Tibial artery (tissue), 4 donors: Measurements from ENCODE around the gene ABCC1.
"Not testable (repeated sequence)": the region's sequence is repeated elsewhere in the genome, so short reads cannot be mapped to it uniquely, and the experiment has no call there.

Source experiments
- DNase-seq, 2 donors: peaks; one replicate each; pipeline ENCODE4 v3.0.0-alpha.2; 2019
- H3K27ac ChIP-seq, 2 donors: fragments of 200-600 bp; sonication (generic) in 1 of 2; 1 replicate in 1 of 2; 2 replicates in 1 of 2; pipeline ENCODE4 v1.5.1; 2018 to 2019; ENCODE audit warnings: mild to moderate bottlenecking in 1 of 2
- H3K27me3 ChIP-seq, 2 donors: fragments of 200-600 bp; sonication (generic) in 1 of 2; one replicate each; pipeline versions ENCODE4 v1.5.1 to v1.6.0; 2016 to 2019
- H3K36me3 ChIP-seq, 3 donors: fragments of 200-600 bp; sonication (generic) in 2 of 3; one replicate each; pipeline ENCODE4 v1.5.1; 2016 to 2019; ENCODE audit warnings: mild to moderate bottlenecking in 2 of 3
- H3K4me1 ChIP-seq, 4 donors: fragments of 200-600 bp; sonication (generic) in 2 of 4; 1 replicate in 3 of 4; 2 replicates in 1 of 4; pipeline ENCODE4 v1.5.1; 2016 to 2019
- H3K4me3 ChIP-seq, 2 donors: fragments of 200-600 bp; sonication (generic) in 1 of 2; 1 replicate in 1 of 2; 2 replicates in 1 of 2; pipeline ENCODE4 v1.5.1; 2018 to 2019; ENCODE audit warnings: mild to moderate bottlenecking in 2 of 2
- H3K9me3 ChIP-seq, 3 donors: fragments of 200-600 bp; sonication (generic) in 1 of 3; one replicate each; pipeline ENCODE4 v1.5.1; 2016 to 2019
- intact Hi-C: fragments of 100-400 bp; cut with DNase I; formaldehyde crosslinking; loops from one replicate; pipeline ENCODE4 v1.15.0; 2023; ENCODE audit warnings: low total_unique reads
- TF ChIP-seq, protein P1 (sequence below), 2 experiments: fragments of 200-600 bp in 1 of 2; fragments of 450-650 bp in 1 of 2; IDR thresholded peaks; one replicate each; pipeline ENCODE4 v1.5.1; 2017 to 2019; ENCODE audit warnings: antibody characterized with exemption in 2 of 2, mild to moderate bottlenecking in 1 of 2, moderate library complexity in 1 of 2

The ABCC1 gene

DNA sequence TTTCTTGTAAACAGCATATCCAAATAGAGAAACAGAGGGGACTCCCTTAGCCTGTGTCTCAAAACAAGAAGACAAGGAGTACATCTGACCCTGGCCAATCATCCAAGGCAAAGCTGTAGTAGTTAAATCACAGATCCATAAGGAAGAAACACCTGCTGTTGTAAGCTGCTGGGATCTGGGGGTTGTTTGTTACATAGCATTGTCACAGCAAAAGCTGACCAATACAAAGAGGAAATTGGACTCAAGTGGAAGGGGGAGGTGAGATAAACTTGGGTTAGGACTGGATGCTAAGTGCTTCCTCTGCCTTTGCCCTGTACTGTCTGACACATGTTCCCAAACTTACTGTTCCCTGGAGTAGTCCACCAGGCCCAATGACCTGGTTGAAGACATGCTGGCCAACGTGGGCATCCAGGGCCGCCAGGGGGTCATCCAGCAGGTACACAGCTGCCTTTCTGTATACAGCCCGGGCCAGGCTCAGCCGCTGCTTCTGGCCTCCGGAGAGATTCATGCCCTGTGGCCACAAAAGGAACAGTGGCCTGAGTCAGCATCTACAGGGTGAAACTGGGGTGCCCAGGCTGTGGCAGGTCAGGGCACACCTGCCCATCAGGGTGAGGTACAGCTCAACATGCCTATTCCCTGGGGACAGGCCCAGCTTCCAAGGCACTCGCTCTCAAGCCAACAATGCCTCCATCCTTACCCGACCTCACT, 229.2 kb downstream of the ABCC1 start:
- H3K4me3 ChIP-seq = no peak overlapping the region
- H3K27ac ChIP-seq = no peak overlapping the region
- TF ChIP-seq, protein P1, sequence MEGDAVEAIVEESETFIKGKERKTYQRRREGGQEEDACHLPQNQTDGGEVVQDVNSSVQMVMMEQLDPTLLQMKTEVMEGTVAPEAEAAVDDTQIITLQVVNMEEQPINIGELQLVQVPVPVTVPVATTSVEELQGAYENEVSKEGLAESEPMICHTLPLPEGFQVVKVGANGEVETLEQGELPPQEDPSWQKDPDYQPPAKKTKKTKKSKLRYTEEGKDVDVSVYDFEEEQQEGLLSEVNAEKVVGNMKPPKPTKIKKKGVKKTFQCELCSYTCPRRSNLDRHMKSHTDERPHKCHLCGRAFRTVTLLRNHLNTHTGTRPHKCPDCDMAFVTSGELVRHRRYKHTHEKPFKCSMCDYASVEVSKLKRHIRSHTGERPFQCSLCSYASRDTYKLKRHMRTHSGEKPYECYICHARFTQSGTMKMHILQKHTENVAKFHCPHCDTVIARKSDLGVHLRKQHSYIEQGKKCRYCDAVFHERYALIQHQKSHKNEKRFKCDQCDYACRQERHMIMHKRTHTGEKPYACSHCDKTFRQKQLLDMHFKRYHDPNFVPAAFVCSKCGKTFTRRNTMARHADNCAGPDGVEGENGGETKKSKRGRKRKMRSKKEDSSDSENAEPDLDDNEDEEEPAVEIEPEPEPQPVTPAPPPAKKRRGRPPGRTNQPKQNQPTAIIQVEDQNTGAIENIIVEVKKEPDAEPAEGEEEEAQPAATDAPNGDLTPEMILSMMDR (IDR thresholded peaks at IDR 0.05) = no peak
- H3K9me3 ChIP-seq = no peaks in the 10 kb centered on the region
- peaks cover 0 to 4% of the 10 kb centered on the region in 2 donors for H3K27me3 ChIP-seq
- no peaks in the 10 kb centered on the region for H3K4me1 ChIP-seq
- intact Hi-C loops = no loop called here
- DNase-seq = no peak
- peaks cover 6 to 11% (median 7%) of the 10 kb centered on the region in 3 donors for H3K36me3 ChIP-seq

DNA sequence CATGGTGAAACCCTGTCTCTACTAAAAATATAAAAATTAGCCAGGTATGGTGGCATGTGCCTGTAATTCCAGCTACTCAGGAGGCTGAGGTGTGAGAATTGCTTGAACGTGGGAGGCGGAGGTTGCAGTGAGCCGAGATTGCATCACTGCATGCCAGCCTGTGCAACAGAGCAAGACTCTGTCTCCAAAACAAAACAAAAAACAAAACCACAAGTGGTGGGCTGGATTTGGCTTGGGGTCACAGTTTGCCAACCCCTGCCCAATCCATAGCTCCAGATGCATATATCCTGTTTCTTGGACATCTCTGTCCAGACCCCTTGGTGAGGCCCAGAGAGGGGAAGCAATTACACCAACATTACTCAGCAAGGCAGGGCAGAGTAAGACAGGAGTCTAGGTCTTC, 232.3 kb downstream of the ABCC1 start:
- H3K9me3 ChIP-seq, DNase-seq, H3K27me3 ChIP-seq, intact Hi-C loops, H3K36me3 ChIP-seq, H3K27ac ChIP-seq, H3K4me1 ChIP-seq, H3K4me3 ChIP-seq: not testable (repeated sequence)

- intact Hi-C loops = no loop called here
- DNase-seq = no peak
- H3K9me3 ChIP-seq = no peaks in the 10 kb centered on the region
- no peaks in the 10 kb centered on the region for H3K36me3 ChIP-seq
- no peak overlapping the region for H3K4me3 ChIP-seq
- TF ChIP-seq, protein P1 (IDR thresholded peaks at IDR 0.05) = no peak
- H3K4me1 ChIP-seq = no peaks in the 10 kb centered on the region
- H3K27me3 ChIP-seq = peaks cover 0 to 4% of the 10 kb centered on the region in 2 donors
- no peak overlapping the region for H3K27ac ChIP-seq
Measured at GRCh38 chr16:16182918-16183317, 233.5 kb downstream of the ABCC1 start.

GRCh38 chr16:16183562-16183961, 234.1 kb downstream of the ABCC1 start:
- no peak overlapping the region for H3K4me3 ChIP-seq
- H3K27ac ChIP-seq = no peak overlapping the region
- H3K9me3 ChIP-seq = no peaks in the 10 kb centered on the region
- H3K36me3 ChIP-seq = no peaks in the 10 kb centered on the region
- H3K4me1 ChIP-seq = no peaks in the 10 kb centered on the region
- intact Hi-C loops = no loop called here
- TF ChIP-seq, protein P1 (IDR thresholded peaks at IDR 0.05) = no peak
- DNase-seq = no peak
- H3K27me3 ChIP-seq = peaks cover 0 to 4% of the 10 kb centered on the region in 2 donors

GRCh38 chr16:16184594-16184993, 235.2 kb downstream of the ABCC1 start:
- intact Hi-C loops = no loop called here
- Histone ChIP-seq H3K9me3 (no peaks in the 10 kb centered on the region), H3K36me3 (no peaks in the 10 kb centered on the region), H3K4me3 (no peak overlapping the region), H3K27me3 (peaks cover 0 to 4% of the 10 kb centered on the region in 2 donors), H3K4me1 (no peaks in the 10 kb centered on the region), H3K27ac (no peak overlapping the region)
- TF ChIP-seq, protein P1 (IDR thresholded peaks at IDR 0.05) = no peak
- DNase-seq = no peak

DNA sequence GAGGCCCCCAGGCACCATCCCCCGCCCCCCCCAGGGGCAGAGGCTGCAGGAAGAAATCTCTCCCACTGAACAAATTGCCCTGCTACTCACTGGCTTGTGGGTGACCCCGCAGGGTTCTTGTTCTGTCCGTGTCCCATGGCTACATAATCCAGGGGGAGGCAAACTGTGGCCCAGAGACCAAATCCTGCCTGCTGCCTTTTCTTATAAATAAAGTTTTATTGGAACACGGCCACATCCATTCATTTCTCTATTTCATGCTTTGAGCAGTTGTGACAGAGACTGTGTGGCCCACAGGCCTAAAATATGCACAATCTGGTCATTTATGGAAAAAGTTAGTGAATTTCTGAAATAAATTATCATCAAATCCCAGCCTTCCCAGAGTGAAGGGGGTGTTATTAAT, 235.7 kb downstream of the ABCC1 start:
- no peak overlapping the region for H3K4me3 ChIP-seq
- TF ChIP-seq, protein P1 (IDR thresholded peaks at IDR 0.05) = no peak
- intact Hi-C loops = no loop called here

More for the DNA sequence above, 235.7 kb downstream of the ABCC1 start:
- Histone ChIP-seq H3K27me3 (peaks cover 0 to 4% of the 10 kb centered on the region in 2 donors), H3K4me1 (no peaks in the 10 kb centered on the region), H3K27ac (no peak overlapping the region), H3K9me3 (no peaks in the 10 kb centered on the region), H3K36me3 (no peaks in the 10 kb centered on the region)
- DNase-seq = no peak
